SK-N-SH (cell line): ENCODE data around the gene ATP6AP1. TPM values are rescaled to one million over a fixed set of nuclear protein-coding genes. Genes with fewer than 3 reads are reported as not detected.

Experiments
- CTCF ChIA-PET: fragments of 300-600, 350-600 bp; formaldehyde crosslinking; extraction: SDS; loops from one replicate; lab custom pipeline; 2021; lab: Yijun Ruan, JAX
- POLR2A ChIA-PET: fragments of 350-600 bp; sonication (Branson Sonifier 250); formaldehyde crosslinking; extraction: SDS; loops from one replicate; lab custom pipeline; 2020; ENCODE audit warnings: antibody characterized with exemption, inconsistent platforms; lab: Yijun Ruan, JAX
- DNase-seq: peaks from one replicate; pipeline ENCODE4 v3.0.0; 2012
- H2AFZ ChIP-seq: fragments of 200-600 bp; sonication (generic); 2 replicates; pipeline ENCODE4 v1.8.1; 2016; ENCODE audit warnings: antibody characterized with exemption, mild to moderate bottlenecking, low read depth
- H3F3A ChIP-seq: fragments of 200-600 bp; sonication (generic); replicated peaks from 2 replicates; pipeline ENCODE3; 2016; ENCODE audit warnings: antibody characterized with exemption, mild to moderate bottlenecking; ENCODE audit not compliant: insufficient read depth
- H3K27ac ChIP-seq, 2 experiments: fragments of 200-500 bp in 1 of 2; fragments of 200-600 bp in 1 of 2; sonication (Bioruptor generic) in 1 of 2; sonication (generic), shearing (Covaris generic) in 1 of 2; 2 replicates each; pipeline versions ENCODE4 v1.5.1 to v1.6.1; 2014 to 2016; ENCODE audit warnings: low read depth in 2 of 2, inconsistent platforms in 1 of 2, low read length in 1 of 2, mild to moderate bottlenecking in 1 of 2, mixed read lengths in 1 of 2
- H3K27me3 ChIP-seq: fragments of 200-600 bp; sonication (generic), shearing (Covaris generic); 2 replicates; pipeline ENCODE4 v1.6.1; 2016; ENCODE audit warnings: mixed run types; ENCODE audit not compliant: insufficient read depth
- H3K36me3 ChIP-seq, 2 experiments: fragments of 200-500 bp in 1 of 2; fragments of 200-600 bp in 1 of 2; sonication (Bioruptor generic) in 1 of 2; sonication (generic) in 1 of 2; replicated peaks in 1 of 2; 2 replicates each; pipeline versions ENCODE3 to v1.5.1; 2014 to 2016; ENCODE audit warnings: low read length in 1 of 2, mild to moderate bottlenecking in 1 of 2; ENCODE audit not compliant: insufficient read depth in 2 of 2, control insufficient read depth in 1 of 2
- H3K4me1 ChIP-seq, 2 experiments: fragments of 200-500 bp in 1 of 2; fragments of 200-600 bp in 1 of 2; sonication (Bioruptor generic) in 1 of 2; sonication (generic), shearing (Covaris generic) in 1 of 2; 2 replicates each; pipeline versions ENCODE4 v1.5.1 to v1.6.1; 2014 to 2016; ENCODE audit warnings: low read depth in 1 of 2, low read length in 1 of 2, mixed run types in 1 of 2; ENCODE audit not compliant: insufficient read depth in 2 of 2, control insufficient read depth in 1 of 2
- H3K4me2 ChIP-seq: fragments of 200-600 bp; sonication (generic), shearing (Covaris generic); 2 replicates; pipeline ENCODE4 v1.6.1; 2017; ENCODE audit warnings: mixed run types
- H3K4me3 ChIP-seq, 2 experiments: fragments of 200-500 bp in 1 of 2; fragments of 200-600 bp in 1 of 2; sonication (Bioruptor generic) in 1 of 2; sonication (generic), shearing (Covaris generic) in 1 of 2; 2 replicates each; pipeline versions ENCODE4 v1.5.1 to v1.8.1; 2014 to 2016; ENCODE audit warnings: low read depth in 2 of 2, inconsistent platforms in 1 of 2, low read length in 1 of 2, mild to moderate bottlenecking in 1 of 2, mixed read lengths in 1 of 2, moderate library complexity in 1 of 2
- H3K79me2 ChIP-seq: fragments of 200-600 bp; sonication (generic); 2 replicates; pipeline ENCODE4 v1.8.1; 2017; ENCODE audit warnings: mild to moderate bottlenecking; ENCODE audit not compliant: insufficient read depth
- H3K9ac ChIP-seq: fragments of 200-600 bp; sonication (generic); 2 replicates; pipeline ENCODE4 v1.6.1; 2017; ENCODE audit warnings: mixed run types
- H3K9me2 ChIP-seq: fragments of 200-600 bp; sonication (generic); 2 replicates; pipeline ENCODE4 v1.6.1; 2017; ENCODE audit warnings: mixed run types
- H3K9me3 ChIP-seq: fragments of 200-600 bp; sonication (generic); 2 replicates; pipeline ENCODE4 v1.6.1; 2017; ENCODE audit warnings: mixed run types, mild to moderate bottlenecking, moderate library complexity
- H4K20me1 ChIP-seq: fragments of 200-600 bp; sonication (generic); 2 replicates; pipeline ENCODE4 v1.6.1; 2017; ENCODE audit warnings: mild to moderate bottlenecking, mixed run types; ENCODE audit not compliant: insufficient read depth
- EP300 ChIP-seq, 2 experiments: IDR thresholded peaks; 2 replicates each; pipeline versions ENCODE4 v1.4.0 to v1.6.1; 2012; ENCODE audit warnings: borderline replicate concordance in 1 of 2, low read depth in 1 of 2, low read length in 1 of 2
- FOXM1 ChIP-seq: IDR thresholded peaks from 2 replicates; pipeline ENCODE4 v1.4.0; 2012; ENCODE audit warnings: low read depth, mild to moderate bottlenecking
- GABPA ChIP-seq: IDR thresholded peaks from 2 replicates; pipeline ENCODE4 v1.4.0; 2012; ENCODE audit warnings: low read depth, mild to moderate bottlenecking
- GATA2 ChIP-seq: sonication (generic); formaldehyde crosslinking; IDR thresholded peaks from 2 replicates; pipeline ENCODE4 v1.5.0; 2020; ENCODE audit warnings: mild to moderate bottlenecking, missing genetic modification reagents
- IRF3 ChIP-seq: fragments of 150-350 bp; IDR thresholded peaks from 2 replicates; pipeline ENCODE4 v1.6.1; 2016; ENCODE audit warnings: mild to moderate bottlenecking, low read depth, low read length
- MAX ChIP-seq: IDR thresholded peaks from 2 replicates; pipeline ENCODE4 v1.4.0; 2012; ENCODE audit warnings: low read depth
- MEF2A ChIP-seq: IDR thresholded peaks from 2 replicates; pipeline ENCODE4 v1.4.0; 2012; ENCODE audit warnings: low read depth, borderline replicate concordance
- MXI1 ChIP-seq: IDR thresholded peaks from 2 replicates; pipeline ENCODE4 v1.6.1; 2012; ENCODE audit warnings: mild to moderate bottlenecking, low read depth, low read length, improper control_type of control experiment
- NFIC ChIP-seq: IDR thresholded peaks from 2 replicates; pipeline ENCODE4 v1.4.0; 2012; ENCODE audit warnings: borderline replicate concordance
- POLR2AphosphoS5 ChIP-seq: IDR thresholded peaks from 2 replicates; pipeline ENCODE4 v1.6.1; 2012; ENCODE audit warnings: low read depth, low read length
- RAD21 ChIP-seq: IDR thresholded peaks from 2 replicates; pipeline ENCODE4 v1.6.1; 2012; ENCODE audit warnings: mild to moderate bottlenecking, low read length
- RCOR1 ChIP-seq: fragments of 150-350 bp; IDR thresholded peaks from 2 replicates; pipeline ENCODE4 v1.6.1; 2017; ENCODE audit warnings: antibody characterized with exemption, low read length
- REST ChIP-seq: IDR thresholded peaks from 2 replicates; pipeline ENCODE4 v1.6.1; 2012; ENCODE audit warnings: mild to moderate bottlenecking, low read depth, low read length, moderate library complexity
- RFX5 ChIP-seq: IDR thresholded peaks from 2 replicates; pipeline ENCODE4 v1.6.1; 2012; ENCODE audit warnings: mild to moderate bottlenecking, improper control_type of control experiment, low read length
- RXRA ChIP-seq: IDR thresholded peaks from 2 replicates; pipeline ENCODE4 v1.4.0; 2012; ENCODE audit warnings: low read depth, mild to moderate bottlenecking, borderline replicate concordance
- SIN3A ChIP-seq: IDR thresholded peaks from 2 replicates; pipeline ENCODE4 v1.6.1; 2012; ENCODE audit warnings: low read depth, mild to moderate bottlenecking, low read length, moderate library complexity, borderline replicate concordance
- TAF1 ChIP-seq: IDR thresholded peaks from 2 replicates; pipeline ENCODE4 v1.6.1; 2012; ENCODE audit warnings: low read depth, mild to moderate bottlenecking, low read length, moderate library complexity, borderline replicate concordance
- TCF12 ChIP-seq: IDR thresholded peaks from 2 replicates; pipeline ENCODE4 v1.4.0; 2012
- USF1 ChIP-seq: IDR thresholded peaks from 2 replicates; pipeline ENCODE4 v1.4.0; 2012; ENCODE audit warnings: low read depth, borderline replicate concordance
- YY1 ChIP-seq: IDR thresholded peaks from 2 replicates; pipeline ENCODE4 v1.4.0; 2012; ENCODE audit warnings: low read depth, mild to moderate bottlenecking
- WGBS: methylation state at CpG from one replicate; pipeline ENCODE4 v1.1.6; 2017; ENCODE audit warnings: low lambda C conversion rate; 5-methylcytosine and 5-hydroxymethylcytosine counted together
- polyA plus RNA-seq, 3 experiments: library from polyadenylated mRNA; depleted of rRNA; stranded (reverse); fragments of >200 nt; gene quantifications; 2 replicates each; pipeline ENCODE4 v1.2.3, GENCODE V29; 2012

Gene ATP6AP1
- polyA plus RNA-seq, 1 of the 3 experiments (the other 2 are of a cell fraction), result 102 TPM

GRCh38 chrX:154434394-154435168, 6.1 kb downstream of the ATP6AP1 start:
- peaks cover 9% of the 10 kb centered on the region for H3K27me3 ChIP-seq
- no peak overlapping the region for H3K4me2 ChIP-seq
- 40% methylated on average over 4 of the region's 7 CpGs for WGBS
- no peaks in the 10 kb centered on the region for H3K9me2 ChIP-seq
- H3K9ac ChIP-seq, result no peak overlapping the region
- no peak for DNase-seq
- no peak overlapping the region for H3K27ac ChIP-seq
- no peak overlapping the region for H3K4me3 ChIP-seq
- H3K79me2 ChIP-seq, result peaks cover 32% of the 10 kb centered on the region
- H3K4me1 ChIP-seq, result peaks cover 0 to 18% of the 10 kb centered on the region in 2 experiments; a peak in 1 of 4 replicates
- TF ChIP-seq YY1 (no peak), TAF1 (no peak), MAX (no peak), FOXM1 (no peak), USF1 (no peak), MEF2A (no peak), NFIC (no peak), POLR2AphosphoS5 (no peak), RXRA (no peak), REST (no peak), IRF3 (no peak), GABPA (no peak), TCF12 (no peak), EP300 (IDR thresholded peaks at IDR 0.05; ENCODE audit: borderline replicate concordance in 1 of 2, low read depth in 1 of 2, low read length in 1 of 2) (no peak), RAD21 (no peak), GATA2 (no peak), MXI1 (no peak), RCOR1 (no peak), SIN3A (no peak), RFX5 (no peak)
- peaks cover 0 to 13% of the 10 kb centered on the region in 2 experiments for H3K36me3 ChIP-seq
- ChIA-PET POLR2A (no interaction called here), CTCF (interaction anchor here (2.1 kb wide), 1 partner anchor 36 kb away, joined by 6 read pairs; the partner anchor contains the start of gene RPL10)
- no peaks in the 10 kb centered on the region for H3F3A ChIP-seq
- no peak overlapping the region for H2AFZ ChIP-seq
- H3K9me3 ChIP-seq, result no peaks in the 10 kb centered on the region
- H4K20me1 ChIP-seq, result peaks cover 14% of the 10 kb centered on the region; the same call in 1 of the 2 replicates
